GM12878 (cell line): Measurements from ENCODE around the gene ZNF132. TPM values are rescaled to one million over a fixed set of nuclear protein-coding genes. Genes with fewer than 3 reads are reported as not detected.

ENCODE experiments used
- ATAC-seq: fragments of 200-7000 bp; cut with Tn5 transposase; 3 replicates; pipeline ENCODE4 v1.9.1; 2020; ENCODE audit warnings: mild to moderate bottlenecking, moderate library complexity
- BruUV-seq: library from RNA; stranded (reverse); fragments of 400-500 nt; replicated peaks from 2 replicates; lab custom pipeline; 2021; lab: Mats Ljungman, UMichigan
- CTCF ChIA-PET: fragments of 300-600 bp; sonication (Branson Sonifier 250); formaldehyde crosslinking; extraction: SDS; loops from one replicate; lab custom pipeline; 2021; ENCODE audit warnings: inconsistent platforms; lab: Yijun Ruan, JAX
- POLR2A ChIA-PET: fragments of 350-600 bp; formaldehyde crosslinking; extraction: SDS; loops from one replicate; lab custom pipeline; 2021; ENCODE audit warnings: inconsistent platforms; lab: Charles Lee
- RAD21 ChIA-PET: fragments of 300-600 bp; sonication (Branson Sonifier 250); formaldehyde crosslinking; loops from one replicate; lab custom pipeline; 2023; ENCODE audit warnings: antibody characterized with exemption; ENCODE audit not compliant: unreplicated experiment; lab: Charles Lee
- SMC1A ChIA-PET: fragments of 300-600 bp; sonication (Branson Sonifier 250); formaldehyde crosslinking; loops from one replicate; lab custom pipeline; 2023; ENCODE audit not compliant: unreplicated experiment, uncharacterized antibody; lab: Charles Lee
- DNase-seq: peaks from one replicate; pipeline ENCODE4 v3.0.0-alpha.2; 2011; ENCODE audit warnings: low read depth, low spot score
- FAIRE-seq: peaks from 3 replicates; lab custom pipeline; 2011; peaks lifted over from hg19 to GRCh38; lab: Jason Lieb, UNC
- H2AFZ ChIP-seq: 2 replicates; pipeline ENCODE4 v1.6.0; 2011; ENCODE audit warnings: low read depth, low read length, control low read depth; ENCODE audit not compliant: control insufficient read depth
- H3K27ac ChIP-seq: 2 replicates; pipeline ENCODE4 v1.5.1; 2011; ENCODE audit warnings: control low read depth; ENCODE audit not compliant: control insufficient read depth, insufficient read depth
- H3K27me3 ChIP-seq, 2 experiments: replicated peaks in 1 of 2; 2 replicates each; pipeline versions ENCODE4 v1.6.0 to v1.6.1; 2011; ENCODE audit warnings: low read length in 1 of 2; ENCODE audit not compliant: control insufficient read depth in 2 of 2, insufficient read depth in 2 of 2
- H3K36me3 ChIP-seq, 2 experiments: 2 replicates each; pipeline ENCODE4 v1.5.1; 2011; ENCODE audit warnings: low read length in 1 of 2; ENCODE audit not compliant: control insufficient read depth in 2 of 2, insufficient read depth in 2 of 2
- H3K4me1 ChIP-seq: 2 replicates; pipeline ENCODE4 v1.6.1; 2011; ENCODE audit warnings: mild to moderate bottlenecking, low read length, moderate library complexity, mixed read lengths; ENCODE audit not compliant: control insufficient read depth, insufficient read depth
- H3K4me2 ChIP-seq: 2 replicates; pipeline ENCODE4 v1.6.0; 2011; ENCODE audit warnings: control low read depth; ENCODE audit not compliant: control insufficient read depth, insufficient read depth
- H3K4me3 ChIP-seq: fragments of 200-600 bp; sonication (generic); 2 replicates; pipeline ENCODE4 v1.5.1; 2016
- H3K79me2 ChIP-seq: 2 replicates; pipeline ENCODE4 v1.6.0; 2011; ENCODE audit warnings: low read length; ENCODE audit not compliant: control insufficient read depth, insufficient read depth
- H3K9ac ChIP-seq: 2 replicates; pipeline ENCODE4 v1.8.0; 2011; ENCODE audit warnings: low read length, control low read depth, mixed read lengths; ENCODE audit not compliant: control insufficient read depth, insufficient read depth
- H3K9me3 ChIP-seq: replicated peaks from 3 replicates; pipeline ENCODE4 v1.5.1; 2011; ENCODE audit warnings: mild to moderate bottlenecking, low read length; ENCODE audit not compliant: control insufficient read depth, insufficient read depth
- H4K20me1 ChIP-seq: 2 replicates; pipeline ENCODE4 v1.6.0; 2011; ENCODE audit not compliant: control insufficient read depth, insufficient read depth
- ATF7 ChIP-seq: fragments of 450-650 bp; IDR thresholded peaks from 2 replicates; pipeline ENCODE4 v1.6.1; 2016; ENCODE audit warnings: low read depth, mild to moderate bottlenecking
- CEBPZ ChIP-seq: fragments of 150-350 bp; IDR thresholded peaks from 2 replicates; pipeline ENCODE4 v1.6.1; 2016; ENCODE audit warnings: low read depth, low read length
- EGR1 ChIP-seq, 2 experiments: IDR thresholded peaks; 1 replicate in 1 of 2; 2 replicates in 1 of 2; pipeline ENCODE4 v1.6.1; 2011 to 2012; ENCODE audit warnings: low read depth in 2 of 2, low read length in 2 of 2, borderline replicate concordance in 1 of 2, mild to moderate bottlenecking in 1 of 2, moderate library complexity in 1 of 2
- FOS ChIP-seq: IDR thresholded peaks from 3 replicates; pipeline ENCODE4 v1.6.1; 2011; ENCODE audit warnings: borderline replicate concordance; ENCODE audit not compliant: insufficient read length; ENCODE audit errors: extremely low read depth
- FOXK2 ChIP-seq: fragments of 450-650 bp; IDR thresholded peaks from 2 replicates; pipeline ENCODE4 v1.6.1; 2017; ENCODE audit warnings: mild to moderate bottlenecking, moderate library complexity
- GATAD2B ChIP-seq: fragments of 450-650 bp; conservative IDR thresholded peaks from 2 replicates; pipeline ENCODE4 v1.6.1; 2017; ENCODE audit warnings: low read depth, mild to moderate bottlenecking, moderate library complexity
- HDAC6 ChIP-seq: fragments of 200-600 bp; sonication (generic); IDR thresholded peaks from one replicate; pipeline ENCODE4 v1.8.0; 2017; ENCODE audit warnings: antibody characterized with exemption; ENCODE audit not compliant: unreplicated experiment
- MYC ChIP-seq: IDR thresholded peaks from 2 replicates; pipeline ENCODE4 v1.6.1; 2011; ENCODE audit warnings: mild to moderate bottlenecking, low read length, moderate library complexity, inconsistent platforms; ENCODE audit not compliant: insufficient read depth, insufficient replicate concordance, insufficient read length, severe bottlenecking
- NFYA ChIP-seq: IDR thresholded peaks from 2 replicates; pipeline ENCODE4 v1.6.1; 2011; ENCODE audit warnings: low read depth, mild to moderate bottlenecking, low read length, improper control_type of control experiment, borderline replicate concordance
- NR2C1 ChIP-seq: fragments of 450-650 bp; IDR thresholded peaks from 2 replicates; pipeline ENCODE4 v1.6.1; 2017; ENCODE audit warnings: antibody characterized with exemption, mild to moderate bottlenecking, moderate library complexity
- NR2F1 ChIP-seq: fragments of 450-650 bp; conservative IDR thresholded peaks from 2 replicates; pipeline ENCODE4 v1.6.1; 2017; ENCODE audit warnings: mild to moderate bottlenecking
- PAX5 ChIP-seq: IDR thresholded peaks from 2 replicates; pipeline ENCODE4 v1.6.1; 2011; ENCODE audit warnings: low read depth, low read length, borderline replicate concordance
- POLR2AphosphoS2 ChIP-seq: IDR thresholded peaks from 2 replicates; pipeline ENCODE4 v1.6.1; 2011; ENCODE audit warnings: low read depth, mild to moderate bottlenecking, low read length, improper control_type of control experiment, moderate library complexity
- POLR2AphosphoS5 ChIP-seq: IDR thresholded peaks from 2 replicates; pipeline ENCODE4 v1.6.1; 2011; ENCODE audit warnings: mild to moderate bottlenecking, low read length, inconsistent platforms
- POU2F2 ChIP-seq: IDR thresholded peaks from 3 replicates; pipeline ENCODE4 v1.6.1; 2011; ENCODE audit warnings: low read depth, mild to moderate bottlenecking, low read length, borderline replicate concordance
- RCOR1 ChIP-seq: conservative IDR thresholded peaks from 2 replicates; pipeline ENCODE4 v1.6.1; 2012; ENCODE audit warnings: low read depth, low read length, improper control_type of control experiment
- RFX5 ChIP-seq: IDR thresholded peaks from 2 replicates; pipeline ENCODE4 v1.6.1; 2011; ENCODE audit warnings: low read depth, low read length, improper control_type of control experiment
- SIX5 ChIP-seq: IDR thresholded peaks from 2 replicates; pipeline ENCODE4 v1.6.1; 2011; ENCODE audit warnings: mild to moderate bottlenecking, low read depth, low read length, moderate library complexity; ENCODE audit not compliant: severe bottlenecking
- SMARCA5 ChIP-seq: fragments of 450-650 bp; IDR thresholded peaks from 2 replicates; pipeline ENCODE4 v1.6.1; 2017; ENCODE audit warnings: mild to moderate bottlenecking
- TCF12 ChIP-seq: IDR thresholded peaks from 2 replicates; pipeline ENCODE4 v1.6.1; 2011; ENCODE audit warnings: low read depth, mild to moderate bottlenecking, low read length
- YBX1 ChIP-seq: fragments of 450-650 bp; IDR thresholded peaks from 2 replicates; pipeline ENCODE4 v1.6.1; 2016; ENCODE audit warnings: antibody characterized with exemption
- ZNF207 ChIP-seq: fragments of 450-650 bp; IDR thresholded peaks from 2 replicates; pipeline ENCODE4 v1.6.1; 2014; ENCODE audit warnings: antibody characterized with exemption, mild to moderate bottlenecking, borderline replicate concordance
- ZNF24 ChIP-seq: fragments of 450-650 bp; IDR thresholded peaks from 2 replicates; pipeline ENCODE4 v1.6.1; 2017; ENCODE audit warnings: antibody characterized with exemption, mild to moderate bottlenecking
- WGBS: methylation state at CpG from one replicate; pipeline ENCODE4 v1.1.6; 2016; ENCODE audit warnings: low lambda C conversion rate; ENCODE audit not compliant: insufficient replicate concordance, insufficient coverage; ENCODE audit errors: missing lambda C conversion rate; 5-methylcytosine and 5-hydroxymethylcytosine counted together
- in situ Hi-C: fragments of 300-500 bp; cut with MboI; formaldehyde crosslinking; loops from 9 replicates; pipeline ENCODE4 v1.14.3; 2018; ENCODE audit warnings: mixed read lengths
- intact Hi-C: fragments of 100-400 bp; cut with micrococcal nuclease; formaldehyde crosslinking; loops from one replicate; pipeline ENCODE4 v1.14.2; 2022; ENCODE audit not compliant: unreplicated experiment
- polyA plus RNA-seq, 11 experiments: library from polyadenylated mRNA; depleted of rRNA in 4 of 11; unstranded in 6 of 11; stranded (reverse) in 5 of 11; fragments of >200 nt; fragmentation: Nextera tagmentation in 4 of 11; fragmentation: Illumina TruSeq in 1 of 11; extraction: Ambion mirVana in 4 of 11; extraction: Trizol in 1 of 11; gene quantifications; 1 replicate in 1 of 11; 2 replicates in 10 of 11; pipeline versions ENCODE4 v1.2.1 to v1.2.3, GENCODE V29; 2011 to 2016; ENCODE audit warnings: inconsistent platforms in 2 of 11, missing spikeins in 2 of 11, low read depth in 1 of 11
- total RNA-seq, 4 experiments: library from RNA; depleted of rRNA in 3 of 4; stranded (reverse); fragments of >200 nt in 3 of 4; fragmentation: Illumina TruSeq in 1 of 4; extraction: Trizol in 1 of 4; gene quantifications; 2 replicates each; pipeline versions ENCODE4 v1.2.1 to v1.2.3, GENCODE V29; 2013 to 2021

The ZNF132 gene
- total and polyA plus RNA-seq, 10 of the 15 experiments (the other 5 are each of a cell fraction or from before 2014, with no cell fraction given), result 0.56 to 4.0 (median 2.3) TPM

GRCh38 chr19:58400916-58401839, 38.8 kb downstream of the ZNF132 start:
- peak overlapping the region; percentile 47 for H3K9ac ChIP-seq
- WGBS, result 9% methylated on average over 75 of the region's 80 CpGs
- ATAC-seq (peak; percentile 98), FAIRE-seq (peak; percentile 99), DNase-seq (peak; percentile 96)
- ChIA-PET POLR2A (interaction anchor here (1.6 kb wide), 1 partner anchor 8 kb away, joined by 5 read pairs; the partner anchor contains the start of gene ZNF584), SMC1A (no interaction called here), CTCF (no interaction called here), RAD21 (no interaction called here)
- no TSS peak for BruUV-seq
- H3K4me2 ChIP-seq, result peak overlapping the region; percentile 95
- H2AFZ ChIP-seq, result peak overlapping the region; percentile 84
- H3K27ac ChIP-seq, result no peak overlapping the region
- no peaks in the 10 kb centered on the region for H3K9me3 ChIP-seq
- no peaks in the 10 kb centered on the region for H3K79me2 ChIP-seq
- in situ Hi-C loops (no loop called here), intact Hi-C loops (no loop called here)
- peaks cover 10% of the 10 kb centered on the region for H3K4me1 ChIP-seq
- H4K20me1 ChIP-seq, result no peaks in the 10 kb centered on the region
- peaks cover 0 to 2% of the 10 kb centered on the region in 2 experiments; a peak in 2 of 4 replicates for H3K36me3 ChIP-seq
- peak overlapping the region; percentile 76 for H3K4me3 ChIP-seq
- H3K27me3 ChIP-seq, result no peaks in the 10 kb centered on the region
- no peak for TF ChIP-seq NR2C1
- TF ChIP-seq HDAC6, result no peak
- TF ChIP-seq POU2F2, result peak; percentile 35; the same call in 1 of the 3 replicates
- no peak for TF ChIP-seq EGR1 (IDR thresholded peaks at IDR 0.05; ENCODE audit: borderline replicate concordance in 1 of 2, low read depth in 2 of 2, low read length in 2 of 2)
- no peak for TF ChIP-seq NFYA
- no peak for TF ChIP-seq CEBPZ
- TF ChIP-seq YBX1, result no peak
- TF ChIP-seq POLR2AphosphoS5, result peak; percentile 84
- peak; percentile 98 for TF ChIP-seq RFX5
- peak; percentile 51; the same call in 1 of the 2 replicates for TF ChIP-seq PAX5
- TF ChIP-seq SMARCA5, result no peak; the same call in 1 of the 2 replicates
- TF ChIP-seq FOXK2, result no peak
- TF ChIP-seq FOS, result no peak
- no peak for TF ChIP-seq MYC
- TF ChIP-seq NR2F1, result no peak
- TF ChIP-seq ZNF207, result peak; percentile 64; the same call in 1 of the 2 replicates
- TF ChIP-seq ZNF24, result no peak
- no peak; the same call in 1 of the 2 replicates for TF ChIP-seq GATAD2B
- TF ChIP-seq TCF12, result no peak
- peak; percentile 17 for TF ChIP-seq SIX5
- TF ChIP-seq ATF7, result no peak
- TF ChIP-seq POLR2AphosphoS2, result peak; percentile 58; the same call in 1 of the 2 replicates
- no peak for TF ChIP-seq RCOR1
